Measurements from ENCODE around the gene KCNN3.
A peak's percentile ranks its signal among the peaks of the same experiment; 100 is the strongest.

Gene KCNN3

GRCh38 chr1:154791292-154792166, 78.6 kb downstream of the KCNN3 start:
- DNase-seq = peak; percentile 67

- no peak for DNase-seq
Measured at GRCh38 chr1:154788886-154789285, 81.2 kb downstream of the KCNN3 start.

- no peak for DNase-seq
Measured at GRCh38 chr1:154788110-154788870, 81.8 kb downstream of the KCNN3 start.

- no peak for DNase-seq
Measured at GRCh38 chr1:154786804-154787570, 83.1 kb downstream of the KCNN3 start.

- peak; percentile 11 for DNase-seq
Measured at GRCh38 chr1:154784924-154785531, 85.1 kb downstream of the KCNN3 start.

GRCh38 chr1:154784416-154784815, 85.7 kb downstream of the KCNN3 start:
- no peak for DNase-seq

- DNase-seq = no peak
Measured at GRCh38 chr1:154783976-154784375, 86.1 kb downstream of the KCNN3 start.

- DNase-seq = no peak
Measured at GRCh38 chr1:154780541-154780940, 89.5 kb downstream of the KCNN3 start.

- no peak for DNase-seq
Measured at GRCh38 chr1:154779551-154780189, 90.4 kb downstream of the KCNN3 start.

- no peak for DNase-seq
Measured at GRCh38 chr1:154778944-154779343, 91.1 kb downstream of the KCNN3 start.

GRCh38 chr1:154778275-154778674, 91.8 kb downstream of the KCNN3 start:
- no peak for DNase-seq

- DNase-seq = no peak
Measured at GRCh38 chr1:154777781-154778180, 92.3 kb downstream of the KCNN3 start.

- DNase-seq = no peak
Measured at GRCh38 chr1:154777154-154777553, 92.9 kb downstream of the KCNN3 start.

- no peak for DNase-seq
Measured at GRCh38 chr1:154775621-154776605, 94.2 kb downstream of the KCNN3 start.

- no peak for DNase-seq
Measured at GRCh38 chr1:154774175-154774855, 95.8 kb downstream of the KCNN3 start.

- no peak for DNase-seq
Measured at GRCh38 chr1:154773551-154773950, 96.5 kb downstream of the KCNN3 start.

- DNase-seq = no peak
Measured at GRCh38 chr1:154772606-154773506, 97.2 kb downstream of the KCNN3 start.

- no peak for DNase-seq
Measured at GRCh38 chr1:154772056-154772455, 98.0 kb downstream of the KCNN3 start.

GRCh38 chr1:154770897-154771594, 99.0 kb downstream of the KCNN3 start:
- no peak for DNase-seq
